Fibroblast of mammary gland (primary cell): Measurements from ENCODE around the gene EGFL7.

Source experiments
- DNase-seq: peaks from one replicate; pipeline ENCODE4 v3.0.0-alpha.2; 2010; ENCODE audit warnings: low read depth
- H3K4me3 ChIP-seq: 2 replicates; pipeline ENCODE4 v1.5.1; 2011; ENCODE audit warnings: low read depth, mild to moderate bottlenecking, low read length, moderate library complexity; ENCODE audit not compliant: control insufficient read depth
- CTCF ChIP-seq: conservative IDR thresholded peaks from 2 replicates; pipeline ENCODE4 v1.5.1; 2011; ENCODE audit warnings: low read depth, low read length, inconsistent platforms; ENCODE audit not compliant: control insufficient read depth, insufficient read depth

EGFL7 gene

GRCh38 chr9:136621019-136621733 lies 41.5 kb upstream of the EGFL7 start:
- DNase-seq, result no peak
- no peak overlapping the region for H3K4me3 ChIP-seq
- no peak for TF ChIP-seq CTCF

GRCh38 chr9:136621734-136622093 lies 41.0 kb upstream of the EGFL7 start:
- DNase-seq, result no peak
- no peak overlapping the region for H3K4me3 ChIP-seq
- no peak for TF ChIP-seq CTCF

GRCh38 chr9:136622538-136622948 lies 40.2 kb upstream of the EGFL7 start:
- no peak for TF ChIP-seq CTCF
- no peak overlapping the region for H3K4me3 ChIP-seq
- DNase-seq, result no peak

DNA sequence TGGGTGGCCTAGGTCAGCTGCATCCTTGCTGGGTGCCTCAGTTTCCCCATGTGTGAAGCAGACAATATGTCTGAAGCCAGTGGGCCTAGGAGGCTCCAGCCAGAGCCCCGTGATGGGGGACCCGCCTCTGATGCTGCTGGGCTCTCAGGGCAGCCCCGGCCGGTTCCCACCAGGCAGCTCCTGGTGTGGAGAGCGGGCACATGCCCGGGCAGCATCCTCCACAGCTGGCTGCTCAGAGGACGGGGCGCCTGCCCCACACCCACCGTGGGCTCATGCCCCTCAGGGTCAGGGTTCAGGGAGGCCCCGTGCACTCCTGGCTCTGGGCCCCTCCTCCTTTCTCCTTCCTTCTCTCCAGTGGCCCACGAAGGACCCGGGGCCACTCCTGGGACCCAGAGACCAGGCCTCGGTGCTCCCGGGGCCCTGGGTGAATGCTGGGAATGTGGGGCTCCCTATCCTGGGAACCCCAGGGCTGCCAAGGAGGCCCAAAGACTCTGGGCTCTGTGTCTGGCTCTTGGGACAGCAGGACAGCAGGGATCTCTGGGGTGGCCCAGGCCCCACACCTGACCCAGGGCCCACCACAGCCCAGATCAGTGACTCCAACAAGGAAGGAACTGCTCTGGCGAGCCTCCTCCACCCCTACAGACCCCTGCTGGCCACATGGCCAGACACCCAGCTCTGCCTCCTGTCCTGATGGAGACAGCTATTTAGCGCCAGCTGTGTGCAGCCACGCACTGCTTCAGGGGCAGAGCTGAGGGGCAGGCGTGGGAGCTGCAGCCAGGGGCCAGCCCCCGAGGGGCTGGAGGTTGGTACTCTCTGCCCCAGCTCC lies 39.5 kb upstream of the EGFL7 start:
- H3K4me3 ChIP-seq, result no peak overlapping the region
- no peak for DNase-seq
- TF ChIP-seq CTCF, result no peak

DNA sequence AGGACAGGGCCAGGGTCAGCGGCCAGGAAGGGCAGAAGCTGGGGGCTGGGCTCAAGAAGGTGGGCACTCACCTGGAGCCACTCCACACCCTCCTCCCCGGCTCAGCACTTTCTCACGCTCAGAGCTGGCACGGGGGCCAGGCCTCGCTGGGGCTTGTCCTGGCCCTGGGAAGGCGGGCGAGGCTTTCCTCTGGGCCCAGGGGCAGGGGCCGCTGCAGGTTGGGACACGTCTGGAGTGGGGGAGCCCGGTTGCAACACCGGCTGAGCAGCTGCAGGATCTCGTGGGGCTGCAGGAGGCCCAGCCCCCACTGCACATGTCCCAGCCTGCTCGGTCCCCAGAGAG lies 38.9 kb upstream of the EGFL7 start:
- DNase-seq, result no peak
- no peak for TF ChIP-seq CTCF
- no peak overlapping the region for H3K4me3 ChIP-seq

DNA sequence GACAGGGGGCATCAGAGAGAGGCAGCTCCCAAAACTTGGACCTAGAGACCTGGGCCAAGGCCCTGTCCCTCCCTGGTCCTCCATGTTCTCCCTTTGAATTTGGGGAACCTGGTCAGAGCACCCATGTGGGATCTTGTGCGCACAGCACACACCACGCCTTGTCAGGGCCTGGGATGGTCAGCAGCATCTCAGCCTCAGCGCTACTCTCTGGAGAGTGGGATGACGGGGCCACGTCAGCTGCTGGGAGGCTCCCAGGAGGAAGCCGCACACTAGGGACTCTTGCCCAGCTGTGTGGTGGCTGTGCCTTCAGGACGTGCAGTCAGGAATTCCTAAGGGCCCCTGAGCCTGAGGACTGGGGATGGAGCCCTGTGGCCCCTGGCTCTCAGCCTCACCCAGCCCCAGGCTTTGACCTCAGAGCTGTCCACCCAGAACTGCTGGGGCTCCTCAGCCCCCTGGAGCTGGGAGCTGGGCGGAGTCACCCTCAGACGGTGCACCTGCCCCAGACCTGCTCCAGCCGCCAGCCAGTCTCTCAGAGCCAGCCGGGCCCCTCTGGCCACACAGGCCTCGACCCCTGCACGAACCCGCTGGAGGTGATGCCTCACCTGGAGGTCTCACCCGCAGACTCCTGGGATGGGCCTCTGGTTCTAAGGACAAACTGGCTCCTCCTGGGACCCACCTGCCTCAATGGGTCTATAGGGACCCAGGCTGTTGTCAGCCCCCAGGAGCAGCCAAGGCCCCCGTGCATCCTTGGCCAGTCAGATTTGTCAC lies 38.3 kb upstream of the EGFL7 start:
- no peak for TF ChIP-seq CTCF
- no peak for DNase-seq
- no peak overlapping the region for H3K4me3 ChIP-seq
